H1 (cell line): Measurements from ENCODE around the gene RAD23A. TPM values are rescaled to one million over a fixed set of nuclear protein-coding genes. Genes with fewer than 3 reads are reported as not detected.

Experiments used
- CTCF ChIA-PET: fragments of 300-600 bp; sonication (Branson Sonifier 250); formaldehyde crosslinking; loops from one replicate; lab custom pipeline; 2021; ENCODE audit not compliant: partially characterized antibody; lab: Charles Lee
- POLR2A ChIA-PET: fragments of 300-600 bp; sonication (Branson Sonifier 250); formaldehyde crosslinking; loops from one replicate; lab custom pipeline; 2021; ENCODE audit warnings: inconsistent platforms; ENCODE audit not compliant: partially characterized antibody; lab: Charles Lee
- DNase-seq, 2 experiments: peaks; one replicate each; pipeline versions ENCODE4 v3.0.0 to v3.0.0-alpha.2; 2010 to 2022; ENCODE audit warnings: low spot score in 2 of 2, low read depth in 1 of 2, mixed read lengths in 1 of 2
- FAIRE-seq: peaks from 2 replicates; lab custom pipeline; 2011; peaks lifted over from hg19 to GRCh38; lab: Jason Lieb, UNC
- H2AFZ ChIP-seq: 2 replicates; pipeline ENCODE4 v1.8.1; 2012; ENCODE audit warnings: low read length, inconsistent platforms
- H2AK5ac ChIP-seq: 2 replicates; pipeline ENCODE4 v1.6.1; 2013; ENCODE audit warnings: low read depth, low read length
- H2BK120ac ChIP-seq: replicated peaks from 2 replicates; pipeline ENCODE3; 2013; ENCODE audit warnings: low read depth, low read length, inconsistent platforms
- H2BK12ac ChIP-seq: 2 replicates; pipeline ENCODE4 v1.6.1; 2013; ENCODE audit warnings: low read depth, low read length
- H2BK15ac ChIP-seq: 2 replicates; pipeline ENCODE4 v1.6.1; 2013; ENCODE audit warnings: low read length
- H2BK20ac ChIP-seq: 2 replicates; pipeline ENCODE4 v1.6.1; 2013; ENCODE audit warnings: low read length
- H2BK5ac ChIP-seq: 2 replicates; pipeline ENCODE4 v1.6.1; 2013; ENCODE audit warnings: low read depth, low read length
- H3K14ac ChIP-seq: 2 replicates; pipeline ENCODE4 v1.6.1; 2013; ENCODE audit warnings: inconsistent platforms; ENCODE audit not compliant: insufficient read length
- H3K18ac ChIP-seq: 2 replicates; pipeline ENCODE4 v1.6.1; 2013; ENCODE audit warnings: low read length; ENCODE audit errors: extremely low read depth
- H3K23ac ChIP-seq: 2 replicates; pipeline ENCODE4 v1.6.1; 2013; ENCODE audit warnings: inconsistent platforms; ENCODE audit not compliant: insufficient read length
- H3K23me2 ChIP-seq: 2 replicates; pipeline ENCODE4 v1.6.1; 2013; ENCODE audit warnings: low read depth, low read length
- H3K27ac ChIP-seq: 2 replicates; pipeline ENCODE4 v1.6.1; 2011; ENCODE audit warnings: low read depth, low read length, inconsistent platforms
- H3K27me3 ChIP-seq, 4 experiments: replicated peaks in 1 of 4; 1 replicate in 1 of 4; 2 replicates in 3 of 4; pipeline versions ENCODE4 v1.6.1 to v1.8.1; 2011 to 2013; ENCODE audit warnings: low read length in 3 of 4, mild to moderate bottlenecking in 3 of 4, inconsistent platforms in 2 of 4, mixed read lengths in 2 of 4, moderate library complexity in 1 of 4; ENCODE audit not compliant: control insufficient read depth in 3 of 4, insufficient read depth in 3 of 4; ENCODE audit errors: extremely low read depth in 1 of 4
- H3K36me3 ChIP-seq, 4 experiments: 2 replicates each; pipeline versions ENCODE4 v1.6.1 to v1.8.1; 2011 to 2013; ENCODE audit warnings: mild to moderate bottlenecking in 4 of 4, low read length in 3 of 4, moderate library complexity in 2 of 4, control low read depth in 1 of 4, inconsistent platforms in 1 of 4; ENCODE audit not compliant: insufficient read depth in 4 of 4, control insufficient read depth in 2 of 4
- H3K4ac ChIP-seq: replicated peaks from 2 replicates; pipeline ENCODE3; 2013; ENCODE audit warnings: low read length, low read depth, mixed read lengths, inconsistent platforms; ENCODE audit not compliant: insufficient read length
- H3K4me1 ChIP-seq, 4 experiments: replicated peaks in 1 of 4; 1 replicate in 1 of 4; 2 replicates in 3 of 4; pipeline versions ENCODE4 v1.6.1 to v1.8.1; 2011 to 2013; ENCODE audit warnings: low read length in 3 of 4, inconsistent platforms in 2 of 4, mixed read lengths in 1 of 4; ENCODE audit not compliant: insufficient read depth in 4 of 4, control insufficient read depth in 3 of 4
- H3K4me2 ChIP-seq, 2 experiments: 2 replicates each; pipeline versions ENCODE4 v1.6.1 to v1.8.1; 2011 to 2013; ENCODE audit warnings: low read depth in 2 of 2, low read length in 2 of 2, control low read depth in 1 of 2, inconsistent platforms in 1 of 2, mild to moderate bottlenecking in 1 of 2; ENCODE audit not compliant: insufficient read depth in 1 of 2
- H3K4me3 ChIP-seq, 4 experiments: fragments of 200-600, 300-600 bp in 1 of 4; sonication (generic), shearing (Covaris generic), sonication (Bioruptor Twin) in 1 of 4; 2 replicates each; pipeline versions ENCODE4 v1.5.1 to v1.8.1; 2011 to 2016; ENCODE audit warnings: low read length in 4 of 4, low read depth in 3 of 4, control low read depth in 2 of 4, inconsistent platforms in 2 of 4, mild to moderate bottlenecking in 2 of 4, mixed read lengths in 1 of 4, moderate library complexity in 1 of 4; ENCODE audit not compliant: insufficient read depth in 2 of 4; ENCODE audit errors: extremely low read depth in 1 of 4
- H3K56ac ChIP-seq: replicated peaks from 2 replicates; pipeline ENCODE3; 2013; ENCODE audit warnings: low read depth, mild to moderate bottlenecking, mixed read lengths, low read length, inconsistent platforms; ENCODE audit not compliant: insufficient read length
- H3K79me1 ChIP-seq: 2 replicates; pipeline ENCODE4 v1.6.1; 2013; ENCODE audit warnings: low read depth, low read length, control low read depth
- H3K79me2 ChIP-seq, 2 experiments: 2 replicates each; pipeline versions ENCODE4 v1.6.1 to v1.8.1; 2012 to 2013; ENCODE audit warnings: low read length in 2 of 2, mild to moderate bottlenecking in 2 of 2, inconsistent platforms in 1 of 2; ENCODE audit not compliant: insufficient read depth in 2 of 2, control insufficient read depth in 1 of 2
- H3K9ac ChIP-seq, 4 experiments: replicated peaks in 1 of 4; 1 replicate in 1 of 4; 2 replicates in 3 of 4; pipeline versions ENCODE4 v1.6.1 to v1.8.1; 2011 to 2013; ENCODE audit warnings: low read depth in 3 of 4, low read length in 3 of 4, control low read depth in 2 of 4, mild to moderate bottlenecking in 2 of 4, moderate library complexity in 2 of 4, inconsistent platforms in 1 of 4; ENCODE audit errors: extremely low read depth in 1 of 4
- H3K9me3 ChIP-seq, 2 experiments: 2 replicates each; pipeline versions ENCODE4 v1.6.1 to v1.8.1; 2012 to 2013; ENCODE audit warnings: mild to moderate bottlenecking in 2 of 2, moderate library complexity in 2 of 2, control low read depth in 1 of 2, inconsistent platforms in 1 of 2, low read depth in 1 of 2, low read length in 1 of 2, mixed read lengths in 1 of 2; ENCODE audit not compliant: insufficient read depth in 2 of 2
- H4K20me1 ChIP-seq, 2 experiments: replicated peaks in 1 of 2; 2 replicates each; pipeline versions ENCODE3 to v1.8.1; 2011 to 2013; ENCODE audit warnings: inconsistent platforms in 2 of 2, low read length in 2 of 2, mild to moderate bottlenecking in 1 of 2; ENCODE audit not compliant: insufficient read depth in 2 of 2, control insufficient read depth in 1 of 2
- H4K5ac ChIP-seq: 2 replicates; pipeline ENCODE4 v1.6.1; 2013; ENCODE audit warnings: low read length, low read depth, mixed read lengths, inconsistent platforms; ENCODE audit not compliant: insufficient read length
- H4K8ac ChIP-seq: 2 replicates; pipeline ENCODE4 v1.8.0; 2013; ENCODE audit warnings: mild to moderate bottlenecking, moderate library complexity, low read length, inconsistent platforms; ENCODE audit not compliant: insufficient read depth; ENCODE audit errors: extremely low read depth
- H4K91ac ChIP-seq: replicated peaks from 2 replicates; pipeline ENCODE3; 2013; ENCODE audit warnings: low read length, mixed read lengths, inconsistent platforms; ENCODE audit not compliant: insufficient read length
- KDM1A ChIP-seq: fragments of 200-600, 300-600 bp; sonication (generic); IDR thresholded peaks from 2 replicates; pipeline ENCODE4 v1.7.1; 2016; ENCODE audit warnings: mild to moderate bottlenecking, low read length, borderline replicate concordance
- WGBS, 2 experiments: shearing (Covaris generic) in 1 of 2; methylation state at CpG; one replicate each; pipeline versions ENCODE4 v1.1.6 to v1.1.7; 2013 to 2015; ENCODE audit warnings: low lambda C conversion rate in 2 of 2, mixed read lengths in 2 of 2, inconsistent platforms in 1 of 2, low coverage in 1 of 2, missing lambda C conversion rate in 1 of 2; ENCODE audit not compliant: insufficient replicate concordance in 2 of 2, insufficient coverage in 1 of 2, insufficient read length in 1 of 2; ENCODE audit errors: extremely low coverage in 1 of 2, missing lambda C conversion rate in 1 of 2; 5-methylcytosine and 5-hydroxymethylcytosine counted together
- polyA plus RNA-seq, 7 experiments: library from polyadenylated mRNA; depleted of rRNA in 3 of 7; stranded (reverse) in 5 of 7; unstranded in 2 of 7; fragments of >200 nt in 5 of 7; fragments of 200-250 nt in 2 of 7; gene quantifications; 1 replicate in 5 of 7; 2 replicates in 1 of 7; 4 replicates in 1 of 7; pipeline versions ENCODE4 v1.2.1 to v1.2.3, GENCODE V29; 2011 to 2013; ENCODE audit warnings: missing spikeins in 2 of 7, mixed read lengths in 2 of 7
- total RNA-seq: library from RNA; stranded (reverse); fragmentation: NEBNext Ultra II Directional; extraction: Animal tissue kit (Norgen Biotek cat#: 25700); gene quantifications from 2 replicates; pipeline ENCODE4 v1.2.1, GENCODE V29; 2021

Gene RAD23A
- total and polyA plus RNA-seq, 2 of the 8 experiments (the other 6 are each of a cell fraction or from before 2014, with no cell fraction given), result 40.0 to 76.1 TPM

DNA sequence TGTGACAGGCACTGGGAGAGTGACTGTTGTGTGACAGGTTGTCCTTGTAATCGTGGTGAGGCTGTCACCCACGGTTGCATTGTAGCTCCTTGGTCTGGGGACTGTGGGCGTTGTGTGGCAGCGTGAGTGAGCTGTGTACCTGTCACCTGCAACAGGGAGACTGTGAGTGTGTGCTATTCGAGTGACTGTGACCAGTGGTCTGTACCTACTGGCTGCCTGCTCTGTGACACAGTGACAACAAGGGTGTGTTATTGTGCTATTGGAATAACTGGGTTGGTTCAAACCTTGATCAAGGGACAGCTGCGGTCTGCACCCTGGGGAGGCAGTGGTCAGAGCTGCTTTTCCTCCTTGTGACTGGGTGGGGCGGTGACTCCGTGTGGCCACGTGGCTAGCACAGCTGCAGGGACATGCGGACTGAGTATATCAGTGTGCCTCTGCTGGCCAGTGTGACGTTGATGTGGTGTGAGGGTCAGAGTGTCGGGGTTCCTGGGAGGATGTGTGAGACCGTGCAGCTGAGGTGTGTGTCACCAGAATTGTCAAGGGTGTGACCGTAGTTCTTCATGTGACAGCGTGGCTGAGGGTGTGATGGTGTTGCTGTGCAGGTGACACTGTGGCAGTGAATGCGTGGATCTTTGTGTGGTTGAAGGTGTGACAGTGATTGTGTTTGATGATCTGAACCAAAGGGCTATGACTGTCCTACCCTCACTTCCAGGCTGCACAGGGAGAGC is 39.6 kb downstream of the RAD23A start:
- no peak for FAIRE-seq

More for the DNA sequence above, 39.6 kb downstream of the RAD23A start:
- H2AFZ ChIP-seq, result no peak overlapping the region
- H4K91ac ChIP-seq, result peak overlapping the region; percentile 15
- H3K56ac ChIP-seq, result no peak overlapping the region
- DNase-seq, result no peak
- no peaks in the 10 kb centered on the region for H3K79me2 ChIP-seq
- H3K4me3 ChIP-seq, result no peak overlapping the region
- no peak overlapping the region; the same call in 1 of the 2 replicates for H3K18ac ChIP-seq
- peak overlapping the region; percentile 91; the same call in 1 of the 2 replicates for H2BK12ac ChIP-seq
- H3K27me3 ChIP-seq, result peaks cover 2 to 50% (median 39%) of the 10 kb centered on the region in 4 experiments
- H4K5ac ChIP-seq, result no peak overlapping the region
- 76% methylated on average over 16 of the region's 16 CpGs; no CpG with 5 or more reads in 1 of the 2 experiments for WGBS, 2 experiments
- H3K9ac ChIP-seq, result no peak overlapping the region
- CTCF ChIA-PET, result interaction anchor here (0.7 to 16.3 kb wide), 23 partner anchors 8 to 119 kb away, joined by 3 to 431 read pairs (median 4); partner anchors contain the start of gene DAND5
- H2BK20ac ChIP-seq, result peak overlapping the region; percentile 67
- H3K23ac ChIP-seq, result no peak overlapping the region
- H2BK15ac ChIP-seq, result peak overlapping the region; percentile 46; the same call in 1 of the 2 replicates
- H2BK120ac ChIP-seq, result no peak overlapping the region
- no peaks in the 10 kb centered on the region for H3K36me3 ChIP-seq
- peaks cover 0 to 11% (median 5%) of the 10 kb centered on the region in 4 experiments; a peak in 4 of 7 replicates for H3K4me1 ChIP-seq
- TF ChIP-seq KDM1A, result no peak
- TF ChIP-seq, all 59 proteins: peak for 0
- H4K20me1 ChIP-seq, result peaks cover 0 to 19% of the 10 kb centered on the region in 2 experiments
- no peaks in the 10 kb centered on the region for H3K9me3 ChIP-seq
- no peak overlapping the region for H3K14ac ChIP-seq
- H3K27ac ChIP-seq, result no peak overlapping the region
- peak overlapping the region; percentile 35; the same call in 1 of the 2 replicates for H4K8ac ChIP-seq
- H3K23me2 ChIP-seq, result peaks cover 21% of the 10 kb centered on the region
- H2AK5ac ChIP-seq, result peak overlapping the region; percentile 76
- H3K79me1 ChIP-seq, result no peaks in the 10 kb centered on the region
- peak overlapping the region; percentile 55; the same call in 1 of the 2 replicates for H2BK5ac ChIP-seq
- H3K4ac ChIP-seq, result peak overlapping the region; percentile 87
- H3K4me2 ChIP-seq, result no peak overlapping the region
- POLR2A ChIA-PET, result interaction anchor here (0.6 to 1.9 kb wide), 13 partner anchors 11 to 167 kb away, joined by 3 to 6 read pairs (median 3); no protein-coding TSS in a partner anchor
